GM18520 (cell line): ENCODE data around the gene RNF6.

ENCODE experiments used
- ATAC-seq: cut with Tn5 transposase; IDR thresholded peaks from one replicate; pipeline ENCODE4 v1.9.1; 2021; ENCODE audit not compliant: unreplicated experiment

RNF6 gene

DNA sequence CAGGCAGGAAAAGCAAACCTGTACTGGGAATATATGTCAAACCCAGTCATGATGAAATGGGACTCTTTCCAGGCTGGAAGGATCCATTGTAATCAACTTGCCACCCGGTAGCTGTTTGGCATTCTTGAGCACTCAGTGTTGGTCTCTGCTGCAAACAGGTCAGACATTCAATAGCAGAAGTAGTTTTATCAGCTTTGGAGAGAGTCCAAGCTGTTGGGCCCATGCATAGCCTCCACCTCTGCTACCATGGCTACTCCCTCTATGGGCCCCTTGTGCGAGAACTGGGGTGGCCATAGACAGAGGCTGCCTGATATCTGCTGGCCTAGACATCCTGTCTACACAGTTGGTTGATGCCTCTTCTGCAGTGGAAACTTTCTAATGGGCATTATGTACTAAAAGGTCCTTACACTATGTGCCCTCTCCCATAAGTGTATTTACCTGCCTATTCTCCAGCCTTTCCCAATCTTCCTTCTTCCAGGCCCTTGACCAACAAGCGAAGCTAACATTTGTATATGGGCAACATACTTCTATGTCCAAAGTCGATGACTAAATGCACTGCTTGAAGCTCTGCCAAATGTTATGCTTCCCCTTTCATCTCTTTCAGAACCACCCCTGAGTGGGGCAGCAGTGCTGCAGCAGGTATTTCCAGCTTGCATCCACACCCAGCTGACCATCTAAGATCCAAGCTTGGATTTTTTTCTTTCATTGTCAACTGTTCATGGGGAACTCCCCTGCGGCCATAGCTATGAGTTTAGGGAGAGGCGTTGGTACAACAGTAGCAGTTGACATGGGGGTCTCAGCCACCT, 5.3 kb upstream of the RNF6 start:
- no peak for ATAC-seq

DNA sequence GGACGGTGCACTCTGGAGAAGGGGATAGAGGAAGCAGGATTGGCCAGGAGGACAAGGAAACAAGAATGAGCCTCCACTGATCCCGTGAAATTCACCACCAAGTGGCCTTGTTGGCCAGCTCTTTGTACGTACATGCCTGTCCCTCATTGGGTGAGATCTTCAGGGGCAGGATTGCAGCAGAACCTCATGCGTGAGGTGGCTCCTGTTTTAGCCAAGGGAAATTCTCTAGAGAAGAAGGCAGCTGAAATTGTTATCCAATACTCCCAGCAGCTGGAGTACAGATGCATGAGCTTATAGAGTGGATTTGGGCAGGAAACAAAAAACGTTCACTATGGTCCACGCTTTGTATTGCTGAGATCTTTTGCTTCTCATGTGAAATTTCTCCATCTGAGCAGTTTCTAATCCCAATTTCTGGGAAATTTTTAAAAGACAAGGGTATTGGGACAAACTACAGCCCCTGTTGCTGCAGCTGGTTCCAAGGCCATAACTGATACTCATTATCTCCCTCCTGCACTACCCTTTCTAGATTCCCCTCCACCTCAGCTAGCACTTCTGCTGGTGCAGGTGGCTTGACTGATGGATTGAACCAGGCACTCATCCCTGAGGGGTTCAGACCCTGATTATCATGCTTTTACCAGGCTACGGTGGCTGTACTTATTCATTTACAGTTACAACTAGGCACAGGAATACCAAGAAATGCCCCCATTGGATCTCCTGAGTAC, 3.9 kb upstream of the RNF6 start:
- ATAC-seq = no peak

DNA sequence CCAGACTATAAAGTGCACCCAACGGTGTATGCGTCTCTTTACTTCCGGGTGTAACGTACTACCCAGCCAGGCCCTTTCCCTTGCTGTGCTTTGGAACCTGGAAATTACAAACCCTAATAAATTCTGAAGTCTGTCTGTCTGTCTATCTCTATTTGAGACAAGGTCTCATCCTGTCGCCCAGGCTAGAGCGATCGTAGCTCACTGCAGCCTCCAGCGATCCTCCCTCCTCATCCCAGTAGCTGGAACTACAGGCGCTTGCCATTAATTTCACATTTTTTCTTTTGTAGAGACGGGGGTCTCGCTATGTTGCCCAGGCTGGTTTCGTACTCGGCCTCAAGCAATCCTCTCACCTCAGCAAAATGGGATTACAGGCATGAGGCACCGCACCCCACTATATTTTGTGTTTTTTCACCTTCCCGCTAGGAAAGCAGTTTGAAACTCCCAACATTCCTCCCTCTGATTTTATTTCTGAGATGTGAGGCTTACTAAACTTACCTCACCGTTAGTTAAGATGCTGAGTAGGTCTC, 469 bp upstream of the RNF6 start:
- no peak for ATAC-seq

DNA sequence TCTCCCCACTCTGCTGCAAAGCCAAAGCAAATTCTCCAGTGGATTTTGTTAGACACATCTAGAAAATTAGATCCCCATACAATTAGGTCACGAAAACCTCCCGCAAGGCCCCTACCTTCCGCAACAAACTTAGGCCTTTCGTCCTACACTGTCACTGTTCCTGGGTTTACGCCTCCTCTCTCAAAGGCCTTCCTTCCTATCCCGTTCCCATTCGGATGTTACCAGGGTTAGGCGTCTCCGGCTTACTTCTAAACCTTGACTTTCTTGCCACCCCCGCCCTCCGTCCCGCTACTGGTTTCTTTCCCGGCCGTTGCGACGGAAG, 754 bp downstream of the RNF6 start:
- no peak for ATAC-seq

DNA sequence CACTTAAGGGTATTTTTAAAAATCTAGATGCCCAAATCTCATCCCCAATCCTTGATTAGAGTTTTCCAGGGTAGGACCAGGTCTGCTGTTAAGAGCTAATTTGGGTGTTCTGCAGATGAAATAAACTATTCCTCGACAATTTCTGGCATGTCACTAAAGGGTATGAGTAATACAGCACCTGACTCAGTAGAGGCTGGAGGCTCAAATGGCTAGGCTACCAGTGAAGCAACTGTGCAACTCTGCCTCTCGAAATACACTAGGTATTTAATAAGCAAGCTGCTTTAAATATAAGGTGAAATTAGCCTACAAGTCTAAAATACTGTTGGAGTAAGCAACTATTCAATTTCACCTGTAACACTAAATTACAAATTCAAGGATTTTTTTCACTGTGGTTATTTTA, 1.5 kb downstream of the RNF6 start:
- ATAC-seq = no peak

DNA sequence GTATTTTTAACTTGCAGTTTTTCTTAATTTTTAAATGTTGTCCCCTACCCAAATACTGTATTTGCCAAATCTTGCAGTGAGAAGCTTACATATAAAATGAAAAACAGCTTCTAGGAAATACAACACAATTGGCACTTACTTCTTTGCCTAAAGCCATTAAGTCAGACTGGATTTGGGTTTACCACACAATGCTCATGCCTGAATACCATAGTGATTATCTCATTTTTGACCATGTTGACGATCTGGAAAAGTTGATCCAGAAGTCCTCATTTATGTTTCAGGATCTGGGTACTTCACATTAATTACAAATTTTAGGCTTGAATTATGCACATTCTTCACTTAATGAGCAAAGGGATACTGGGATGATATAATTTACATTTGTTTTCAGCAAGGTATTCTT, 2.4 kb downstream of the RNF6 start:
- no peak for ATAC-seq

DNA sequence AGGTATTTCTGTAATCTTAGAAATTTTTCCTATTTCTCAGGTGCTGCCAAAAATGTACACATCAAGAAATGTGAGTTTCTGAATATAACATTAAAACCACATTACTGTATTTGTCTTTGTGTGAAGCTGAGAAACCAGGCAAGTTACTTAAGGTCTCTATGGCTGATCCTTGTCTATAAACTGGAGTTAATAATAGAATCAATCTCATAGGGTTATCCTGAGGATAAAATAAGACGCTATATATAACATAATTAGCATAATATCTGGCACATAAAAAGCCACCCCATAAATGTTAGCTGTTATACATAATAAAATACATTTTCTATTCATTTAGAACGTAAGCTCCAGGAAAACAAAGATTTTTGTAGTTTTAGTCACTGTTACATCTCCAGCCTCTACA, 6.1 kb downstream of the RNF6 start:
- ATAC-seq = no peak

DNA sequence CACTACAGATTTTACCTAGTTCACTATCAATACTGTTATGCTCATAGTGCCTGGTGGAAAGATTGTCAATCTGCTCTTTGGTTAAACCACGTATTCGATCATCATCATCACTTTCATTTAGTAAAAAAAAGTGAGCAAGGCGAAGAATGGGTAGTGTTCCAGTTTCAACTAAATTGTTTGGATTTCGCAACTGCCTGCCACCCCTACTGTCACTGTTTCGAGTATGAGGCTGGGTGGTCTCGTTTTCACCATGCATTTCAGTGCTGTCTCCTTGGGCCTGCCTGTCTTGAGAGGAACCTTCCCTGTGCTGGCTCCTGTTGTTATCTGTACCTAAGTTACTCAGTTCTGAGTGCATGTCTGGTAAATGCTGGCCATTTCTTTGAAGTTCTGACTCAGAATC, 8.1 kb downstream of the RNF6 start:
- no peak for ATAC-seq

DNA sequence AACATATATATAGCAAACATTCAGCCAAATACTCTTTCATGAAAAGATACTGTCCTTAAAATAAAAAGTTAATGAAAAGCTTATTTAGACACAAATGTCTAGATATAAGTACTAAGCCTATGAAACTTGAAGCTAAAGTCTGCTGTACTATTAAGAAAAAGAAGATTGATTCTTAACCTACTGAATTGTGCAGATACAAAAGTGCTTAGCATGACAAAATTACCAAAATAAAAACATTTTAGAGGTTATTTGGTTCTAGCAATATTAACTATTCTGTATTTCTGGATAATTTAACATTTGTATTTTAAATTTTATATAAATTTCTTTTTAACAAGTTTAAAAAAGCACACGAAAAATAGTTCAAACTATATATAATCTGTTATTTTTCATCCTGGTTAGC, 8.8 kb downstream of the RNF6 start:
- no peak for ATAC-seq

DNA sequence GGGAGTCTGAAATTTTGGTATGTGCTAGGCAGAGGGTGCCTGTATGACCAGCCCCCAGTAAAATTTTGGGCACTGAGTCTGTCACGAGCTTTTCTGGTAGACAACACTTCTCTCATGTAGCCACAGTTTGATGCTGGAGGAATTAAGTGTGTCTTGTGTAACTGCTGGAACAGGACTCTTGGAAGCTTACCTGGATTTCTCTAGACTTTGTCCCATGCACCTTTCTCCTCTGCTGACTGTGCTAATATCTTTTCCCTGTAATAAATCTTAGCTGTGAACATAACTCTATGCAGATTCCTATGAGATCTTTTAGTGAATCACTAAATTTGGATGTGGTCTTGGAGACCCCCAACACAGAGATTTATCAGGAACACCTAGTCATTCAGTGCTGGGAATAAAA, 13.8 kb downstream of the RNF6 start:
- ATAC-seq = no peak

DNA sequence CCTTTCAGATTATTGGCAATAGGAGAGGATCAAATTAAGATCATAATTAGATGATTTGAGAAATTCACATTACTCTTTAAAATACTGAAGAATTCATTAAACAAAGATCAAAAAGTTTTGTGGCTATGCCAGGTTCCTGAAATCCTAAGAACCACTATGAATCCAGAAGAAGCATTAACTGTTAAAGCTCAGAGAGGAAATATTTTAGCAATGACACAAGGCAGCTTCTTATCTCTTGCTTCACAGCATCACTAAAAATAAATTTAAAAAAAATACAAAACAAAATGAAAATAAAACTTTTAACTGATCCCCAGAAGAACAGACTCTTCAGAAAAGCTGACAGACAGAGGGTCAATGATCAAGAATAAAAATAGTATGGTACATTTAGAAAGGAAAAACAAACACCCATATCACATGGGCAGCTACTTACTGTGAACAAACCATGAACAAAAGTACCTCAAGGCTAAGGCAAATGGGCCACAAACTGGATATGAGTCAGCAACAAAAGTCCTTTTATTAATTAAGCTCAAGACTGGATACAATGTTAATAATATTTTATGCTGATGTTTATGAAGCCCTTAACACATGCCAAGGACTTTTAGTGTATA, 19.6 kb downstream of the RNF6 start:
- ATAC-seq = no peak

DNA sequence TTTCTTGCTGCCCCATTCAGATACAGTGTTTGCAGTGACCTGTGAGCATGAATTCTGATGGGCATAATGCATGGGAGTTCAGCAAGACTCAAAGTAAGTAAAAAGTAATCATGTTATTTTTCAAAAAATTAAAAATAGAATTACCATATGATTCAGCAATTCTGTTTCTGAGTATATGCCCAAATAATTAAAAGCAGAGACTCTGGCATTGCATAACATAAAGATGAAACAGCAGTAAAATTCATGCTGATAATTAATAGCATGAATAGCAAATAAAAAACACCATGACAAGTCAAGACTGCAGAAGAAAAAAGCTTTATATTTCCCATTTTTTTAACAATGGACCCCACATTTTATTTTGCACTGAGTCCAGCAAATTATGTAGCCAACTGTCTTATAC, 21.3 kb downstream of the RNF6 start:
- ATAC-seq = no peak

DNA sequence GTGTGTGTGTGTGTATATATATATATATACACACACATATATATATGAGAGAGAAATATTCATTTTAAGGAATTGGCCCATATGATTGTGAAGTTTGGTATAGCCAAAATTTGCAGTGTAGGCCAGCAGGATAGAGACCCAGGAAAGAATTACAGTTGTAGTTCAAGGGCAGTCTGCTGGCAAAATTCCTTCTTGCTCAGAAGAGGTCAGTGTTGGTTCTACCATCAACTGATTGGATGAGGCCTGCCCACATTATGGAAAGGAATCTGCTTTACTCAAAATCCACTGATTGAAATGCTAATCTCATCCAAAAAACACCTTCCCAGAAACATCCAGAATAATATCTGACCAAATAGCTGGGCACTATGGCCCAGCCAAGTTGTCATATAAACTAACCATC, 24.0 kb downstream of the RNF6 start:
- no peak for ATAC-seq

DNA sequence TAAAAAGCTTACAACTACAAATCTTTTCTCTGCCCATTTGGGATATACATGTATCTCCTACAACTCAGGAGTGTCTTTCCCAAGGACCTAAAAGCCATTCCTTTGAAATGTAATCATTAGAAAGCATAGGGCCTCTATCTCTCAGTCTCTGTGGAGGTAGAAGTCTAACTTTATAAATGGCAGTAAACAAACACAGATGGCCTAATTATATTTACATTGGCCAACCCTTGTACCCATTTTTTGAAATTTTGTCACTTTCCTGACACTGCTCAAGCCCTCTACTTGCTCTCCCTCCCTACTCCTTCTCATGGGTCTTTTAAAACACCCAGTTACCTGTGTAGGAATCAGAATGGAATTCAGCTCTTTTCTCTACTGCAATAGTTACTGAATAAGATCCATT, 24.8 kb downstream of the RNF6 start:
- no peak for ATAC-seq

DNA sequence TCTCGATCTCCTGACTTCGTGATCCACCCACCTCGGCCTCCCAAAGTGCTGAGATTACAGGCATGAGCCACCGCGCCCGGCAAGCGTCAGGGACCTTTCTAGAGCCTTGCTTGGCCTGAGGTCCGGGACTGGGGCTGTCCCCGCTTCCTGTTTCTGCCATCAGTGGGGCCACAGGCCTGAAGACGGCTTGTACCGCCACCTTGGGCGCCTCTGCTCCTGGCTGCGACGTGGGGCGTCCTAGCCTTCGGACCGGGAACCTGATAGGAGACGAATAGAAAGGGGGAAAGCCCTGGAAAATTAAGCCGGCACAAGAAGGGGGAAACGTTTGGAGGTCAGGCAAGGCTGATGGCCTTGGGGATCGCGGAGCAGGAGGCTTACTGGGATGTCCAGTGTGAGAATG, 35.1 kb downstream of the RNF6 start:
- ATAC-seq = no peak

DNA sequence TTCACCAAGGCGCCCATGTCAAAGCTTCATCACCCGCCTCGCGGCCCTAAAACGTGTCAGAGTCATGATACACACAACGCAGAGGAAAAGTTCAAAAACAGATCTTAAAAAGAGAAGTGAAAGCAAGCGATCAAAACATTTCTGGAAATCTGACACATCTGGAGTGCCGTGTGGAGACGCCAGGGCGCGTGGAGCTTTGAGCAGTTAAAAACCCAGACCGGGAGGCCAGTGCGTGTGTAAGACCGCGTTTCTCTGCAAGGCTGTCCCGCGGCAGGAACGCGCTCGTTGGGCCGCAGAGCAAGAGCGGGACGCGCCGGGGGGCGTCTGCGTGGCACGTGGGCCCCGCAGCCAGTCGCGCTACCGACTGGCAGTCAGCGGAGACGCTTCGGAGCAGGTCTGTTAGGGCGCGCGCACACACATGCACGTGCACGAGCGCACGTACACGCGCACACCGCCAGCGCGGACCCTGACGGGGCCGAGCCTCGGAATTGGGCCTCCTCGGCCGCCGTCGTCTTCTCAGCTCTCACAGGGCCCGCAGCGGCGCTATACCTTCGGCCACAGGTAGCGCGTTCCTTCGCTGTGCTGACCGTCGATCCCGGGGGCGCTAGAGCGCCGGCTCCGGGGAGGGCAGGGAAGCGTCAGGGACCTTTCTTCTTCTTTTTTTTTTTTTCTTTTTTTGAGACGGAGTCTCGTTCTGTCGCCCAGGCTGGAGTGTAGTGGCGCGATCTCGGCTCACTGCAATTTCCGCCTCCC, 35.8 kb downstream of the RNF6 start:
- peak; percentile 69 for ATAC-seq

DNA sequence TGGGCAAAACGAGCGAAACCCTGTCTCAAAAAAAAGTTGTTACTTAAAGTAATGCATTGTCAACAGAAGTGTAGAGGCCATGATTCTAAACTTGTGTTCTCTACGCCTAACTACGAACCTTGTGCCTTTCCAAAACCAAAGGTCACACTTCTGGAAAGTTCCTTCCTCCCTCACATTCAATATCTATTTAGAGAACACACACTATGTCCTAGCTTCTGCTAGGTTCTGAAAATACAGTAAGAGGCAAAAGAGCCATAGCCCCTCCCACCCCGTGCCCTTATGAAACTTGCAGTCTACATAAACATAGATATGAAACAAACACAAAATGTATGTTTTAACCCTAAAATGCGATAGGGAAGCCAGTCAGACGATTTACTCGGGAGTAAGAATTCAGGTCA, 36.4 kb downstream of the RNF6 start:
- ATAC-seq = no peak

DNA sequence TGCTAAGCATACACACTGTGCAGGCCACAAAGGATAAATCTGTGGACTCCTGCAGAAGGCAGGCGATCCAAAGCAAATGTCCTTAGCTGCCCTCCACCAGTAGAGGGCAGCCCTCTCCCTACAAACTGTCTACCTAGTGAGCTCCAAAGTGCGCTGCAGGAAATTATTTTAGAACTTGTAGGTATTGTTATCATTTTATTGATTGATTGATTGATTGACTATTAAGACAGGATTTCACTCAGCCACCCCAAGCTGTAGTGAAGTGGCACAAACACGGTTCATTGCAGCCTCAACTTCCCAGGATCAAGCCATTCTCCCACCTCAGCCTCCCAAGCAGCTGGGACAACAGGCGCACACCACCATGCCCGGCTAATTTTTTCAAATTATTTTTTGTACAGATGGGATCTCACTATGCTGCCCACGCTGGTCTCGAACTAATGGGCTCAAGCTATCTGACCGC, 37.3 kb downstream of the RNF6 start:
- peak; percentile 34 for ATAC-seq

DNA sequence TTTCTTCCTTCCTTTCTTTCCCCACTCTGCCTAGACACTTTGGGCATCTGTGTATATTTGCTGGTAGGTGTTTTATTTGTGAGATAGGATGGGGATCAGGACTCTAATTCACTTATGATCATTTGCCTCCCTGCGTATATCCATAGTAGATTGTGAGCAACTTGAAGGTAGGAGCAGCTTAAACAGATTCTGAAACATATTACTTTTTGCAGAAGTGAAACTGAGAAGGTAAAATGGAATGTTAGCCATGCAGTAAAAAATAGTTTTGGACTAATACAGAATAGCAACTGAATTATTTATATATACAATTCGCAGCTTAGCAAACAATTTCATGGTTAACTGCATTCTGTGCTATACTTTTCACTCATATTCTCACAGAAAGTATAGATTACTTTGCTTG, 38.7 kb downstream of the RNF6 start:
- no peak for ATAC-seq

DNA sequence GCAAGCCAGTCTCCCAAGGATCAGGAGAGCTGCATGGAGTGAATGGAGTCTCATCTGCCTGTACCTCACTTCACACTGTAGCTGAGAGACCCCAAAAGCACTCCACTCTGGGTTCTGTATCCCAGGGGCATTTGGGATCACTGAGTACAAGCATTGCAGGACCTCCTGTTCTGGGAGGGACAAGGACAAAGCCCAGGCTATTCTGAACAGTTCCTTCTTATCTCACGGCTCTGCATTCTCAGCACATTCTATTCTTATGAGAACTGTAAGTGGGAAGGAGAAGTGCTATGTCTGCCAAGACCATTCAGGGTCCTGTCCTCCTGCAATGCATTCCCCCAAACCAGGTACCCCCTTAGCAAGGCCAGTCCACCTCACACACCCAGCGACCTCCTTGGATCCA, 42.8 kb downstream of the RNF6 start:
- ATAC-seq = no peak

DNA sequence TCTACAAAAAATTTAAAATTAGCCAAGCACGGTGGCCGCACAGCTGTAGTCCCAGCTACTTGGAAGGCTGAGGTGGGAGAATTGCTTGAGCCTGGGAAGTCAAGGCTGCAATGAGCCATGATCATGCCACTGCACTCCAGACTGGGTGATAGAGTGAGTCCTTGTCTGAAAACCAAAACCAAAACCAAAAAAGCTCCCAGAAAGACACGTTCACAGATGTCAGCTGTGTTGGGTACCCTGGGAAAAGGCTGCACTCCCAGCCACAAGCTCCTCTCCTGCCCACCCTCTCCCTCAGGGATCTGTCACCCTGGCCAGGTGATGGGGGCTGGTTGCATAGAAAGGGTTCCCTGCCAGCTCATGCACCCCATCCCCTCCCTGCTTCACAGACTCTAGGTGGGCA, 53.3 kb downstream of the RNF6 start:
- ATAC-seq = no peak
